Hematopoietic multipotent progenitor cell treated with erythropoietin and hydrocortisone succinate and interleukin-3 and kit ligand, for 6 days (in vitro differentiated cells): Measurements from ENCODE around the gene RPL10A.
"Not testable (repeated sequence)": the region's sequence is repeated elsewhere in the genome, so short reads cannot be mapped to it uniquely, and the experiment has no call there.

Experiments used
- DNase-seq: peaks from one replicate; pipeline ENCODE4 v3.0.0-alpha.2; 2015

Gene RPL10A

DNA sequence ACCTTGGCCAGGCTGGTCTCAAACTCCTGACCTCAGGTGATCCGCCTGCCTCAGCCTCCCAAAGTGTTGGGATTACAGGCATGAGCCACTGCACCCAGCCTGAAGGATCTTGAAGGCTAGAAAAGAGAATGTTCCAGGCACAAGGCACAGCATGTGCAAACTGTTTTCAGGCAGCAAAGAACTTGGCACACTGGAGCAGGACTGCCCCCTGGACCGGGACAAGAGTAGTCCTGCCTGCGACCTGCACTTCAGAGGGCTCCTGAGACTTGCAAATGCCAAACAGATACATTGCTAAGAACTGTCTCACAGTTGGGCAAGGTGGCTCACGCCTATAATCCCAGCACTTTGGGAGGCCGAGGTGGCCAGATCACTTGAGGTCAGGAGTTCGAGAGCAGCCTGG is 47.7 kb downstream of the RPL10A start:
- DNase-seq: not testable (repeated sequence)

DNA sequence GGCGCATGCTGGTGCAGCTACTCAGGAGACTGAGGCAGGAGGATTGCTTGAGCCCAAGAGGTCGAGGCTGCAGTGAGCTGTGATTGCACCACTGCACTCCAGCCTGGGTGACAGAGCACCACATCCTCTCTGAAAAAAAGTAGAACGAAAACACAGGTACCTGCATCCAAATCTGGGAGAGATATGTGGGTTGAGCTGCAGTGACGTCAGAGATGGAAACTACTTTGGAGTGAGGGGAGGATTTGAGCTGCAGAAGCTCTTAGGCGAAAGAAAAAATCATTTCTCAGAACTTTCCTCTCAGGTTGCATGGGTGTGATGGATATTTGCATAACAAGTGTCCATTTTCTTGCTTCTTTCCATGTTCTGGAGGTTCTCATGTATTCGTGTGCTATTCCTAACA is 48.5 kb downstream of the RPL10A start:
- no peak for DNase-seq

DNA sequence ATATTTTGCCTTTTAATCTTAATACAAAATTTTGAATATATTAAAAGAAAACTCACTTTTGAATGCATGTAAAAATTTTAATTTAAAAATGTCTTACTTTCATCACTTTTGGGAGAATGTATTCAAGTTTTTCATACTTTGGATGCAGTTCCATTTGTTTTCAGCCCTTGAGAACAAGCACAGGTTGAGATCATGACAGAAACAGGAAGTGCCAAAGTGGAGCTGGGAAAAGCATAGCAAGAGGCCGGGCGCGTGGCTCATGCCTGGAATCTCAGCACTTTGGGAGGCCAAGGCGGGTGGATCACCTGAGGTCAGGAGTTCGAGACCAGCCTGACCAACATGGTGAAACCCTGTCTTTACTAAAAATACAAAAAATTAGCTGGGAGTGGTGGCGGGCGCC is 49.8 kb downstream of the RPL10A start:
- not testable (repeated sequence) for DNase-seq

DNA sequence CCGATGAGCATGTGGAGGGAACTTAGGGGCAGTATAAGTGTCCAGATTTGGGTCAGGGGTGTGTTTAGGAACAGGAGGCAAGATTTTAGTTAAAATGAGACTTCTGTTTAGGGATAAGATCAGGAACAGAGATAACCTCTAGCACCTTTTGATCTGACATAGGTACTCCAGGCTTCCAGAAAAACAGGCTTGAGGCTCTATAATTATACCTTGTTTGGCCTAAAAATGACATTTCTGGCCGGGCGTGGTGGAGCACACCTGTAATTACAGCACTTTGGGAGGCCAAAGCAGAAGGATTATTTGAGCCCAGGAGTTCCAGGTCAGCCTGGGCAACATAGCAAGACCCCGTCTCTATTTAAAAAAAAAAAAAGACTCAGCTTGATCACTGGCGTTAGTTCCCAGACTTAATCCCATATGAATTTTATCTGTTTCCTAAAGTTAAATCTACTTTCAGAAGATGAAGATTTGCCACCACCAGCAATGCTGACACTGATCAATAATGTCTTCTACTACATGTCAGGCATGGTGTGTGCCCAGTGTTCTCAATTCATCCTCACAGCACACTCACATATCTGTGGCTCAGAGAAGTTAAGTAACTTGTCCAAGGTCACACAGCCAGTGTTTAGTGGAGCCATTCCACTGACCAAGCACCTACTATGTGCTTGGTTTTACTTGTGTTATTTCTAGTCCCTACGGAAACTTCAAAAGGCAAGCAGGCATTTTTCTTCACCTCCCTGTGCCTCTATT is 50.5 kb downstream of the RPL10A start:
- no peak for DNase-seq

DNA sequence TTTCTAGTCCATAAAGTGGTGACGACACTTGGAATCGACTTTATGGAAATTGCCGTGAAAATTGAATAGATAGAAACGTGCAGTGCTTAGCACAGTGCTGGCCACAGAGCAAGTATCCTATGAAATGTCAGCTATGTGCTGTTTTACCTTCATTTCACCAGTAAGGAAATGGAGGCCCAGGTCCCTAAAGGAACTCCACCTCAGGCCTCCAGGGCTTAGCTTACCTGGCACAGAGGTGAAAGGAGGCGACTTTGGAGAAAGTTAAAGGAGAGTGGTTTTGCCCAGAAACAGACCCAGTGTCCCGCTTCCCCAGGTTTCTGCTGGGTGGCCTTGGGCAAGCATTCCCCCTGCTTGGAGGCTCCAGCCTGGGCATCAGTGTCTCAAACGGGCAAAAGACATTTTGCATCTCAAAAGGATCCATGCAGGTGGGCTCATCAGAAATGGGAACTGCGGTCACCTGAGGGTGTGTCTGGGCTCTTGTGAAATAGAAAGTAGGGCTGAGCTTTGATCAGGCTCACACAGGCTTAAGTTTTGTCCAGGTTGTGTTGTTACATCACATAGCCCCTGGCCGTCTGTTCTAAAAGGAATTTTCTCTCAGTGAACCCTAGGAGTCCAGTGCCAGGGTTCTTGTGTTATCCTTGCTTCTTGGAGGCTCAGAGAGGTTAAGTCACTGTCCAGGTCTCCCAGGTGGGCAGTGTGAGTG is 51.3 kb downstream of the RPL10A start:
- DNase-seq: no peak
